ENCODE data around the gene QRFPR.

- TF ChIP-seq CTCF (IDR thresholded peaks at IDR 0.05; ENCODE audit: insufficient read depth, low read length, poor library complexity, severe bottlenecking) (no peak), EZH2phosphoT487 (conservative IDR thresholded peaks at IDR 0.05; ENCODE audit: low read length) (no peak)
Measured at GRCh38 chr4:121321466-121321865, 59.4 kb downstream of the QRFPR start.

Data from SU-DHL-6 (cell line).